Epithelial cell of esophagus (primary cell): ENCODE results near the gene DMWD.

Experiments
- DNase-seq: peaks from one replicate; pipeline ENCODE4 v3.0.0; 2010; ENCODE audit warnings: low read depth
- H3K4me3 ChIP-seq: 2 replicates; pipeline ENCODE4 v1.5.1; 2011; ENCODE audit warnings: mild to moderate bottlenecking, low read length, control low read depth
- CTCF ChIP-seq: IDR thresholded peaks from 2 replicates; pipeline ENCODE4 v1.5.1; 2011; ENCODE audit warnings: low read depth, mild to moderate bottlenecking, low read length, control low read depth, inconsistent platforms; ENCODE audit not compliant: insufficient read depth; ENCODE audit errors: missing control alignments

DMWD gene

GRCh38 chr19:45821570-45821969 is 28.9 kb upstream of the DMWD start:
- TF ChIP-seq CTCF = no peak
- no peak for DNase-seq
- H3K4me3 ChIP-seq = no peak overlapping the region

- TF ChIP-seq CTCF = no peak
- H3K4me3 ChIP-seq = no peak overlapping the region
- DNase-seq = no peak
These were observed 28.5 kb upstream of the DMWD start for GRCh38 chr19:45821103-45821521.

GRCh38 chr19:45820413-45821102 is 27.9 kb upstream of the DMWD start:
- no peak for DNase-seq
- no peak overlapping the region for H3K4me3 ChIP-seq
- no peak for TF ChIP-seq CTCF

GRCh38 chr19:45819769-45820168 is 27.1 kb upstream of the DMWD start:
- TF ChIP-seq CTCF = no peak
- no peak overlapping the region for H3K4me3 ChIP-seq
- DNase-seq = no peak

GRCh38 chr19:45817725-45818301 is 25.2 kb upstream of the DMWD start:
- DNase-seq = peak; percentile 53
- no peak for TF ChIP-seq CTCF
- H3K4me3 ChIP-seq = no peak overlapping the region

- no peak overlapping the region for H3K4me3 ChIP-seq
- peak; percentile 90 for DNase-seq
- TF ChIP-seq CTCF = peak; percentile 89
These were observed 24.5 kb upstream of the DMWD start for GRCh38 chr19:45817010-45817724.
